SKM-1 (cell line): ENCODE results near the gene CERKL.
"Not testable (repeated sequence)": the region's sequence is repeated elsewhere in the genome, so short reads cannot be mapped to it uniquely, and the experiment has no call there.

Experiments used
- DNase-seq: peaks from one replicate; lab custom pipeline; 2025; ENCODE audit not compliant: unreplicated experiment; lab: John Stamatoyannopoulos, UW

CERKL gene, protein sequence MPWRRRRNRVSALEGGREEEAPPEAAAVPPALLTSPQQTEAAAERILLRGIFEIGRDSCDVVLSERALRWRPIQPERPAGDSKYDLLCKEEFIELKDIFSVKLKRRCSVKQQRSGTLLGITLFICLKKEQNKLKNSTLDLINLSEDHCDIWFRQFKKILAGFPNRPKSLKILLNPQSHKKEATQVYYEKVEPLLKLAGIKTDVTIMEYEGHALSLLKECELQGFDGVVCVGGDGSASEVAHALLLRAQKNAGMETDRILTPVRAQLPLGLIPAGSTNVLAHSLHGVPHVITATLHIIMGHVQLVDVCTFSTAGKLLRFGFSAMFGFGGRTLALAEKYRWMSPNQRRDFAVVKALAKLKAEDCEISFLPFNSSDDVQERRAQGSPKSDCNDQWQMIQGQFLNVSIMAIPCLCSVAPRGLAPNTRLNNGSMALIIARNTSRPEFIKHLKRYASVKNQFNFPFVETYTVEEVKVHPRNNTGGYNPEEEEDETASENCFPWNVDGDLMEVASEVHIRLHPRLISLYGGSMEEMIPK

DNA sequence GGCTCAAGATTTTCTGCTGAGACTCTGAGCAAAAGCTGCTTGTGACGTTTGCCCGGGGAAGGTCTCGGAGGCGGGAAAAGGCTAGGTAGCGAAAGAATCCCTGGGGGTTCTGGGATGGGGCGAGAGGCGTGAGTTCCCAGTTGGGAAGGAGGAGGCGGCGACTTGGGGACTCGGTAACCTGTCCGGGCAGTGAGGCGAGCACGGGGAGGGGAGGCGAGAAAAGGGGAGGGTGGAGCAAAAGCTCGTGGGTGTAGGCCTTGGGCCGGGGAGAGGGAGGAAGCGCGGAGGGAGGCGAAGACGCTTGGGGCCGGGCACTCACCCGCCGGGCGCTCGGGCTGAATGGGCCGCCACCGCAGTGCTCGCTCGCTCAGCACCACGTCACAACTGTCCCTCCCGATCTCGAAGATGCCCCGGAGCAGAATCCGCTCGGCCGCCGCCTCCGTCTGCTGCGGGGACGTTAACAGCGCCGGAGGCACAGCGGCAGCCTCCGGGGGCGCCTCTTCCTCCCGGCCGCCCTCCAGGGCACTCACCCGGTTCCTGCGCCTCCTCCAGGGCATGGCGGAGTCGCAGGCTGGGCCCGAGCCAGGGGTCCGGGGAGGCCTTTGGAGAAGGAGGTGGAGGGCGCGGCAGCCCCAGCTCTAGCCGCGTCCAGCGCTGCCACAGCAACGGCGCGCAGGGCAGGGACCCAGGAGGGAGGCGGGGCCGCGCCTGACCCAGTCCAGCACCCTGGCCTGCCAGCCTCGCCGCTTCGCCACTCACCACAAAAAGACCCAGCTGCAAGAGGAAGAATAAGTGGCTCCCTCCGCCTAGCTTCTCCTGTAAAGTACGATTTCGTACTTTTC, at the start of gene CERKL:
Gene CERKL (minus strand): TSS at position 656 of the 842 bp plus-strand sequence. CDS start 99 bp downstream, at position 557.
- peak; percentile 22 for DNase-seq

DNA sequence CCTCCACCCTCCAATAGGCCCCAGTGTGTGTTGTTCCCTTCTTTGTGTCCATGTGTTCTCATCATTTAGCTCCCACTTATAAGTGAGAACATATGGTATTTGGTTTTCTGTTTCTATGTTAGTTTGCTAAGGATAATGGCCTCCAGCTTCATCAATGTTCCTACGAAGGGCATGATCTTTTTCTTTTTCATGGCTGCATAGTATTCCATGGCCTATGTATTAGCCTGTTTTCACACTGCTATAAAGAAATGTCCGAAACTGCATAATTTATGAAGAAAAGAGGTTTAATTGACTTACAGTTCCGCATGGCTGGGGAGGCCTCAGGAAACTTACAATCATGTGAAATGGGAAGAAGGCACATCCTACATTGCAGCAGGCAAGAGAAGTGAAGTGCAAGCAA, 45.6 kb upstream of the CERKL start:
- not testable (repeated sequence) for DNase-seq

DNA sequence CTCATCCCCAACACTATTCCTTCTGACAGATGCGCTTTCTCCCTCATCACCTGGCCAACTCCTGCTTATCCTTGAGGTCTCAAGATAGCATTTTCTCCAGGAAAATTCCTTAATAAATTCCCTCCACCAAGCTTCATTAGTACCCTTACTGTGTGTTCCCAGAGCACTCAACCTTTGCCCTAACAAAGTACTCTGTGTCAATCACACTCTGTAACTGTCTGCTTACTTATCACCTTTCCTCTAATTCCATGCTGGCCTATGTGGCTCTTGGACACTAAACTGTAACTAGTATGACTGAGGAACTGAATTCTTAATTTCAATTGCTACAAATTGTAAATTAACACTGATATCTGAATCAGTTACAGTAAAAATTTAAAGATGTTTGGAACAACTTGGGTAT, 41.3 kb upstream of the CERKL start:
- DNase-seq, result no peak

DNA sequence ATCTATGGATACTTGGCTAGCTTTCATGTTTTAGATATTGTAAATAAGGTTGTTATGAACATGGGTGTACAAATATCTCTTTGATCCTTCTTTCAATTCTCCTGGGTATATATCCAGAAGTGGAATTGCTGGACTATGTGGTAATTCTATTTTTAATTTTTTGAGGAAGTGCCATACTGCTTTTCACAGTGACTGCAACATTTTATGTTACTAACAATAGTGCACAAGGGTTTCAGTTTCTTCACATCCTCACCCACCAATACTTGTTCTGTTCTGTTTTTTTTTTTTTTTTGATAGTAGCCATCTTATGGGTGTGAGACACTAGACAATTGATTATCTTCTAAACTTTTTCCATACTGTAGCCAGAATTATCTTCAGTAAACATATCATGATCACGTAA, 40.7 kb upstream of the CERKL start:
- peak; percentile 59 for DNase-seq

DNA sequence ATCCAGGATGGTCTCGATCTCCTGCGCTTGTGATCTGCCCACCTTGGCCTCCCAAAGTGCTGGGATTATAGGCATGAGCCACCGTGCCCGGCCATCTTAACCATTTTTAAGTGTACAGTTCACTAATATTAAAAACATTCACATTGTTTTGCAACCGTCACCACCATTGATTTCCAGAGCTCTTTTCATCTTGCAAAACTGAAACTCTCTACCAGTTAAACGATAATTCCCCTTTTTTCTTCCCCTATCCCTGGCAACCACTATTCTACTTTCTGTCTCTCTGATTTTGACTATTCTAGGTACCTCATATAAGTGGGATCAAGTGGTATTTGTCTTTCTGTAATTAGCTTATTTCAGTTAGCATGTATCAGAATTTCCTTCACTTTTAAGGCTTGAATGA, 40.2 kb upstream of the CERKL start:
- DNase-seq, result peak; percentile 30

DNA sequence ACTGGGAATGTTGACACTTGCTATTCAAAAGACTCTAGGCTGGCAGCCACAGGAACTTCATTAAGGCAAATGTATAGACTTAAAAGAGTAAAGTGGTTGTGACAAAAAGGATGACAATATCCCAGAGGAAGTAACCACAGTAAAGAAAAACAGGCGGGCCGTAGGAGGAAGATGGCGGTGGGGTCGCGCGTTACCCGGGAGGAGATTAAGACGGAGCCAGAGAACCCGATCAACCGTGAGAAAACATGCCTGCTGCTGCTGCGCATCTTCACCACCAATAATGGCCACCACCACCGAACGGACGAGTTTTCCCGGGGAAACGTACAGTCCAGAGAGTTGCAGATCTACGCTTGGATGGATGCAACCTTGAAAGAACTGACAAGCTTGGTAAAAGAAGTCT, 37.4 kb upstream of the CERKL start:
- DNase-seq, result no peak

DNA sequence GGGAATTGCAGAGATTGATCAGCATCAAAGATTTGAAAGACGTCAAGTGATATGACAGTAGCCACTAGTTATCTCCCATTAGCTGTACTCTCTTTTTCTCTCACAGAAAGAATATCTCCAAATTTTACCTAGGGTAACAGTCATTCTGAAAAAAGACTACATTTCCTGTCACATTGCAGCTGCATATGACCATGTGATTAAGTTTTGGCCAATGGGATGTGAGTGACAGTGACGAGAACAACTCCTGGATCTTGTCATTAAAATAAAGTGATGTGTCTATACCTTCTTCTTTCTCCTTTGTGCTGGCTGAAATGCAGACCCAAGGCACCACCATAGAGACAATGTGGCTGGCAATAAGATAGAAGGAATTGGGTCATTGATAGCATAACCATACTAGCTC, 34.0 kb upstream of the CERKL start:
- no peak for DNase-seq

DNA sequence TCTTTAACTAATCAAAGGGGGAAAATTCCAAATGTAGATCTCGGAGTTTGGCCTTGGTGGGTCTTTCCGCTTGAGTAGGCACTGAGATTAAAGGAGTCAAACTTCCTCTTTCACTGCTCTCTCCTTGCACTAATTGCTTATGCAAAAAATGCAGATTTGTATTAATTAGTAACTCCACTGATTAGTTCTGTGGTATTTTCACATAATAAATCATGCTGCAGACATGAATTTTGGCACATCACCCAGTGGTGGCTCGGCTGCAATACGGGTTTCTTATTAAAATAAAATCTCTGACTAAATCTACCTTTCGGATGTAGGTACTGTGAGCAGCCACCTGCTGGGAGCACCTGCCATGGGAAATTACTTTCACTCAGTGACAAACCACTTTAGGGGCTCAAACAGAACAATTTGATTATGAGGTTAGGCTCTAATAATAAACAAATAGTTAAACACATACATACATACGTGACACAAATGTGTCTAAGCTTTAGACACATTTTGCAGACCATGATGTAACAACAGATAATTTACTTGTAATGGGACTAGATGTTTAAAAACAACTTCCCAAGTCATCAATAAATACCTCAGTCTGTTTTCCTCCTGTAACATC, 29.8 kb upstream of the CERKL start:
- DNase-seq, result no peak

DNA sequence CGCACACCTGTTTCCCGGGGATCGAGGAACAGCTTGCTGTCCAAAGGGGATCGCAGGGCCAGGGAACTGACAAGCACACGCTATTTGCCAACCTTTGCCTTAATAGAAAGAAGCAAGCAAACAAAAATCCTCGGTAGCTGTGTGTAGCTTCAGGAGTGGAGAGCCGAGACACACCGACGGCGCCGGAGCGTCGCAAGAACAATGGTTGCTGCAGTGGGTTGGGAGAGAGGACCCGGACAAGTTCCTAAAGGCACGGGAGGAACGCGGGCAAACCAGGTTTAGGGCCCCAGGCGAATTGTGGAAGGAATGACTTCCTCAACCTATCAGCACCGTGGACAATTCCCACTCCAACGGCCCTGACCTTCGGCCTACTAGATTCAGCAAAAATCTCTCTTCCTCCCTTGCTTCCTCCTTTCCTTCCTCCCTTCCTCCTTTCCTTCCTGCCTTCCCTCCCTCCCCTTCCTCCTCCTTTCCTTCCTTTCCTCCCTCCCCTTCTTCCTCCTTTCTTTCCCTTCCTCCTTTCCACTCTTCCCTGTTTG, 28.3 kb upstream of the CERKL start:
- no peak for DNase-seq

DNA sequence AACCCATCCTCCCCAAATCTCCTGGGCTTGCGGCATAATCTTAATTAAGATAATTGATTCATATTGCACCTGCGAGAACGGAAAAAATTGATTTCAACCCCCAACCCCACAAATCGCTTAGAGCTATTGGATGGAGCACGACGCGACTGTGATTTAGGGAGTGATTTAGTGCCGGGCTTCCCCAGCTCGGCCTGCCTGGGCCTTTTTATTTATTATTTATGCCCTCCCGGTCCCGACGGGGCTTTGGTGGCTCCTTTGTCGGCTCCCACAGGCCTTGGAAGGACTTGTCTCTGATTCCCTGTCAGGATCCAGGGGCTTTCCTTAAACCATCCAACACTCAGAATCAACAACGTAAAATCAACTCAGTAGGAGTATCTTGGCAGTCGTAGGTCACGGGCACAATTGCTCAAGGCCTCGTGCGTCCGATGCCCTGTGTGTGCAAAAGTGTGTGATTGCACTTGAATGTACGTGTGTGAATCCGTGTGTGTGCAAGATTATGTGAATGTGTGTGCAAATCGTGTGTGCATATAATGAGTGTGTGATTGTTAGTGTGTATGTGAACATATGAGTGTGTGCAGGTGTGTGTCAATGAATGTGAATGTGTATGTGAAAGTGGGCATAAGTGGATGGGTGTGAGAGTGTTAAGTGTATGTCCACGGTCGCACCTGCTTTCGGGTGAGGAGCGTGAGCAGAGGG, 27.7 kb upstream of the CERKL start:
- no peak for DNase-seq

DNA sequence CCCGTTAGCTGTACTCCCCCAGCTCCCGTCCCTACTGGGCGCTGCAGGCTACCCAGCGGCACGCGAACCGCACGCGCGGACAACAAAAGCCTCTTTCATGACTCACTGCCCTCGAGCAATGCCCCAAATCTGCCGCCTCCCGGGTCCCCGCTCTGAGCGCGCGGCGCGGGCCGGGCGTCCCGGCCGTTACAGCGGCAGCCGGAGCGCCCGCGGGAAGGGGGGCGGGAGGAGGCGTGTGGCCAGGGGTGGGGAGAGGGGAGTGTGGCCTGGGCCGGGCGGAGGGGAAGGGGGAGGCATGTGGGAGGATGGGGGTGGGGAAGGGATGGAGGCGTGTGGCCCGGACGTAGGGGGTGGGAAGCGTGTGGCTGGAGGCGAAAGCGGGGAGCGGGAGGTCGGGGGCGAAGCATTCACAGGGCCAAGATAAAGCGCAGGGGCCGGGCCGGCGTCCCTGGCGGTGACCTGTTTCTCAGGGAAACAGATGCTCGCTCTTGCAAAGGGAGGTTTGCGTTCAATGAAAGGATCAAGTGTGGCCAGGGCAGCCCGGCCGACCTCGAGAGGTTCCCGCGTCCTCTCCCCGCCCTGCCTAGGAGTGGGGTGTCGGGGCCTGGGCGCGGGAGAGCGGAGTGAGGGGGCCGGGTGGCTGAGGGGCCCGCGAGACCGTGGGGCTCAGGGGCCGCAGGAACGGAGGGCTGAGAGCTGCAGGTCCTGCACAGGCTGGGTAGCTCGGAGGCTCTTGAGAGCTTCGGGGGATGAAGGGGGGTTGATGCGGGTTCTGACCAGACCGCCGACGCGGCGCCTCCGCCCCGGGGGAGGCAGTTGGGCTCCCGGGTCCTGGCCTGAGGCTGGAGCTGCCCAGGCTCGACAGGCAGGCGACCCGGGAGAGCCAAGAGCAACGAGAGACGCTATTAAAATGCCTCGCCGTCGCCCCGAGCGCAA, 26.9 kb upstream of the CERKL start:
- no peak for DNase-seq

DNA sequence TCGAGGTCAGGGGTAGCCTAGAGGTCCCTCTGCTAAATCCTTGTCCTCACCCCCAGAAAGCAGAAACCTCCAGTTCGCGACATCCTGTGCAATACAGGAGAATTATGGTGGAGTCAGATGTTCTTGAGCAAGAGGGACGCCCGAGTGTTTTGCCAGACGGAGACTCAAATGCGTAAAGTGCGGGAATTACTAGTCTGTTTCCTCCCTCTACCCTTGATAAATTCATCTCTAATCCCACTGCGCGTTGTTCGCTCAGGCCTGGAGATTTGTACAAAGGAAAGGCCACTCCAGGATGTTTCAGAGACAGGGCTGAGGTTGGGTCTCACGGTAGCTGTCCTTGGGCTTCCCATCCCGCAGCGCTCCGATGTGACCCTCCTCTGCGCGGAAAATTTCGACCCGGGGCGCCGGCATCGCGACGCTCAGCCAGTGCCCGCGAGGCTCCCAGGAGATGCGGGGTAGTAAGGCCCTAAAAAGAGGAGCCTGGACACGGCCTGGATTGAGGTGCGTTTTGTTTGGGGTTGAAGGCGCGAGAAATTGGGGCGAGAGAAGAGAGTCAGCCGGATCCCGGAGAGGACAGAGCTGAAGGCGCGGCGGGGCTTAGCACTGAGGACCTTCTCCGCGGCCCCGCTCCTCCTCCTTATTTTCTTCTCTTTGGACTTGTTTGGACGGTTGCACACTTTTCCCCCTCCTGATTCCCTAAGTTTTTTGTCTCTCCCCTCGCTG, 26.1 kb upstream of the CERKL start:
- no peak for DNase-seq

DNA sequence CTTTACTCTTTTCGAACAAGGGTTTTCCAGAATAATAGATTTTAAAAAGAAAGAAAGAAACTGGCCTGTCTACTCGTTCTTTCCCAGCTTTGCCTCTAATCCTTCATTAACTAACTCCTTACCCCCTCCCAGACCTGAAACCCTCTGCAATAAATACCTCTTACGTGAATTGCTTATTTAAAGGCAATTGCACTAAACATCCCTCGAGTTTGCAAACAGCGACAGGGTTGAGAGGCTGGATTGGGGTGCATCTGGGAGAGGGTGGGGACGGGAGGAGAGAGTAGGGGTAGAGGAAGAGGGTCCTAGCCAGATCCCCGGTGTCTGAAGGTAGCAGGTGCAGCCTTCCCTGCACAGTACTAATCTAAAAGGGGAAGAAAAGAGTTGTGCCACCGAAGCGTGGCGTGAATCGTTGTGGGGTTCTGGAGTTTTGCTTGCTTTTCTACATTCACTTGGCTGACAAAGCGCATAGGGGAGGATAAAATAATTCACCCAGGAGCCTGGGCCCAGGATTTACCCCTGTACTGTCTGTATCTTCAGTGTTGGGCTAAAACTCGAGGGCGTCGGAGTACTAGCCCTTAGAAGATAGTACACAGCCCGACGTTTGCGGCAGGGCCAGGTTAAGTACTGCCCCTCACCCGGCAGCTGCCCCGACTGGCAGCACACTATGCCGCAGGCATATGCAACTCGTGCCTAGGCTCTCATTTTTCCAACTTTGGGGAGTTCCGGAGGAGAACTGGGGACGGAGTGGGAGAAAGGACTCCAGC, 25.3 kb upstream of the CERKL start:
- no peak for DNase-seq

DNA sequence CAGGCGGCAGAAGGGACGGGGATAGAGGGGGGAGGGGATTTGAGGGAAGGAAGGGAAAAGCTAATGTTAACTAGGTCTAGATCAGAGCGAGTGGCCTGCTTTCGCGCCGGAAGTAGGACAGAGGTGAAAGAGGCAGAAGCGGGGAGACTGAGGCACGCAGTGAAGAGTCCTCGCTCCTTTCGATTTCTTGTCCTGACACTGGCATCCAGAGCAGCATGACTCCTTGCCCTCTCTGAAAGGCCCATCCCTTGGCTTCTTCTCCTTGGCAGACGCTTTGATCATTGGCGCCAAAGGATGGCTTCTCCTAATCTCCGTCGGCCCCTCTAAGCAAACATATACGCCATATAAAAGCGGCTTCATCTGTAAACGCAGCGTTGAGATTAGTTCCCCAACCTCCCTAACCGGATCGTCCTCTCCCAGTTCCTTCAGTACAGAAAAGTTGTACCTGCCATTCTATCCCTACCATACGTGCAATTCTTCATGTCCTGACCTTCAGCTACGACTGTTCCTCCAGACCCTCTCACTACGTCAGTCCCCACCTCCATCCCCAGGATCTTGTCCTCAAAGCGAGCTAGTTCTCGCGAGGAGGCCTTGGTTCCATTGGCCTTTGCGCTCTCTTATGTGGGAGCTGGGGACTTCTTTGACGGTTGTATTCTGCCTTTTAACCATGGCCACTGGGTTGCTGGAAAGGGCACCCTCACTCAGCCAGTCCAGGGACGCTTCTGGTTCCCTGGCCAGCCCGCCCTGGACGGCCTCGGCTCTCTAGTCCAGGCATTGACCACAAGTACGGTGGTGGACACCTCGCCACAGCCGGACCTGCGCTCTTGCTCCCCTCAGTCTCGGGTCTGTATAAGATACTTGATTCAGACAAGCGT, 24.3 kb upstream of the CERKL start:
- no peak for DNase-seq

DNA sequence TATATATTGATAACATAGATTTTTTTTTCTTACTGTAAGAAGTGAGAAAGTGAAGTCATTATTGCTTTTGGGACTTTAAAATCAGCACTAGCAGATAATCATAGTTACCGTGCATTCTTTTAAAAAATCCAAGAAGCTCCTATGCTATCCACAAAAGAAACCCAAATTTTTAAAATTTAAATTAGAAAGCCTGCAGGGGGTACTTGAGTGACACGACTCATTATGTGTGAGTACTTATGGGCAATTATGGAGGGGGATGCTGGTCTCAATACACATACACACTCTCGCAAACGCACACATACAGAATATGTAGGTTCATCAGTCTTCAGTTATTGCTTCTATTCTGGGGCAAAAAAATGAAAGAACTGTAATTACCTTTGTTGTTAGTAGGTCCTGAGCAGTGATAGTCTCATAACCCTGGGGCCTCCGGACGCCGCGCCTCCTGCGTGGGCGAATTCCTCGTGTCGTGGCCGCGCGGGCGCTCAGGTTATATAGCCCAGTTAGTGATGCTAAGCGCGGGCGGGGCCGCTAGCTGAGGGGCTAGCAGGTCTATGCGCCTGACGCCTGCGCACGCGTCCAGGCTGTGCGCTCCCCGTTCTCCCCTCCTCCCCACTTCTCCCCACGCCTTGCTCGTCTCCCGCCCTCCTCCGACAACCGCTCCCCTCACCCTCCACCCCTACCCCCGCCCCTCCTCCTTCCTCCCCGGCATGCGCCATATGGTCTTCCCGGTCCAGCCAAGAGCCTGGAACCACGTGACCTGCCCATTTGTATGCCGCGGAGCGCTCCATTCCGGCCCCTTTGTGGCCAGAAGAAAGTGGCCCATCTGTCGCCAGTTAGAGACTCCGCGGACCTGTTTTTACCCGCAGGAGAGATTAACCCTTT, 23.4 kb upstream of the CERKL start, which contains the start of gene NEUROD1:
Gene NEUROD1 (minus strand): TSS at position 463 of the 882 bp plus-strand sequence. CDS start 1,657 bp downstream, outside the sequence.
- DNase-seq, result no peak

DNA sequence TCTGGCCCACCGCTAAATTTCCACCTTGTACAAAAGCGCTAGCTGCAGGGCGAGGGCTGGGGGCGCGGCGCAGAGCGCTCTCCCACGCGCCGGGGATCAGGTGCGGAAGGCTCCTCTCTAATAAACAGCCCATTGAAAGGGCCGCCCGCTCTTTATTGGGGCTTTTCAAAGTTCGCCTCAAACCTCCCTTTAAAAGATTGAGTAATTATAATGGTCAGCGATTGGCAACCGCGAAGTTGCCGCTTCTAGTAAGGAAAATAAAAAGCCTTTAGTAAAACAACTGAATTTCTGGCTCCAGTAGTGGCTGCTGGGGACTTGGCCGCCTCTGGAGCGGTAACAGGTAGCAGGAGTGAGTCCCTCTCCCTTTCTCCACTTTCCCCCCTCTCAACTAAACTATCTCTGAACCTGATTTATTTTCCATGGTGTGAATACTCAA, 22.7 kb upstream of the CERKL start:
- no peak for DNase-seq
